Measurements from ENCODE around the gene NOP14.

- TF ChIP-seq, protein P1, sequence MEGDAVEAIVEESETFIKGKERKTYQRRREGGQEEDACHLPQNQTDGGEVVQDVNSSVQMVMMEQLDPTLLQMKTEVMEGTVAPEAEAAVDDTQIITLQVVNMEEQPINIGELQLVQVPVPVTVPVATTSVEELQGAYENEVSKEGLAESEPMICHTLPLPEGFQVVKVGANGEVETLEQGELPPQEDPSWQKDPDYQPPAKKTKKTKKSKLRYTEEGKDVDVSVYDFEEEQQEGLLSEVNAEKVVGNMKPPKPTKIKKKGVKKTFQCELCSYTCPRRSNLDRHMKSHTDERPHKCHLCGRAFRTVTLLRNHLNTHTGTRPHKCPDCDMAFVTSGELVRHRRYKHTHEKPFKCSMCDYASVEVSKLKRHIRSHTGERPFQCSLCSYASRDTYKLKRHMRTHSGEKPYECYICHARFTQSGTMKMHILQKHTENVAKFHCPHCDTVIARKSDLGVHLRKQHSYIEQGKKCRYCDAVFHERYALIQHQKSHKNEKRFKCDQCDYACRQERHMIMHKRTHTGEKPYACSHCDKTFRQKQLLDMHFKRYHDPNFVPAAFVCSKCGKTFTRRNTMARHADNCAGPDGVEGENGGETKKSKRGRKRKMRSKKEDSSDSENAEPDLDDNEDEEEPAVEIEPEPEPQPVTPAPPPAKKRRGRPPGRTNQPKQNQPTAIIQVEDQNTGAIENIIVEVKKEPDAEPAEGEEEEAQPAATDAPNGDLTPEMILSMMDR (IDR thresholded peaks at IDR 0.05), result no peak
- no peak for TF ChIP-seq ZFX (IDR thresholded peaks at IDR 0.05; ENCODE audit: borderline replicate concordance)
Measured at GRCh38 chr4:2927696-2928075, 35.5 kb downstream of the NOP14 start.

All from 22Rv1 (cell line).